NCI-H1092 treated with DMSO at 0.1 percent for 48 hours (cell line): Measurements from ENCODE around the gene CREBBP.
A peak's percentile ranks its signal among the peaks of the same experiment; 100 is the strongest.

Experiments used
- DNase-seq: peaks from one replicate; lab custom pipeline; 2025; lab: John Stamatoyannopoulos, UW

Gene CREBBP

GRCh38 chr16:3735541-3735940 lies 145.0 kb downstream of the CREBBP start:
- no peak for DNase-seq

GRCh38 chr16:3734758-3735221 lies 145.7 kb downstream of the CREBBP start:
- DNase-seq, result no peak

- no peak for DNase-seq
These were observed 146.3 kb downstream of the CREBBP start for GRCh38 chr16:3734084-3734757.

GRCh38 chr16:3732171-3732570 lies 148.3 kb downstream of the CREBBP start:
- no peak for DNase-seq

- DNase-seq, result no peak
These were observed 149.2 kb downstream of the CREBBP start for GRCh38 chr16:3731126-3731935.

- no peak for DNase-seq
These were observed 150.1 kb downstream of the CREBBP start for GRCh38 chr16:3730161-3731125.

- no peak for DNase-seq
These were observed 151.1 kb downstream of the CREBBP start for GRCh38 chr16:3729161-3730112.

- no peak for DNase-seq
These were observed 151.9 kb downstream of the CREBBP start for GRCh38 chr16:3728424-3729160.

- no peak for DNase-seq
These were observed 152.6 kb downstream of the CREBBP start for GRCh38 chr16:3727806-3728381.

GRCh38 chr16:3726021-3726687 lies 154.4 kb downstream of the CREBBP start:
- no peak for DNase-seq

- no peak for DNase-seq
These were observed 155.2 kb downstream of the CREBBP start for GRCh38 chr16:3725276-3725675.

GRCh38 chr16:3722508-3722907 lies 158.0 kb downstream of the CREBBP start:
- DNase-seq, result no peak

- DNase-seq, result no peak
These were observed 160.1 kb downstream of the CREBBP start for GRCh38 chr16:3720418-3720817.

GRCh38 chr16:3718628-3719027 lies 161.9 kb downstream of the CREBBP start:
- DNase-seq, result no peak

GRCh38 chr16:3718019-3718391 lies 162.5 kb downstream of the CREBBP start:
- DNase-seq, result no peak

GRCh38 chr16:3717235-3718018 lies 163.1 kb downstream of the CREBBP start, which contains the start of gene TRAP1:
Gene TRAP1 (minus strand): TSS chr16:3717524. CDS start chr16:3717508, 16 bp downstream.
- peak; percentile 76 for DNase-seq

GRCh38 chr16:3716831-3717234 lies 163.7 kb downstream of the CREBBP start:
- DNase-seq, result peak; percentile 30

GRCh38 chr16:3715430-3715829 lies 165.1 kb downstream of the CREBBP start:
- DNase-seq, result no peak
